HS-27A (cell line): ENCODE measurements around the gene C5AR1.
A peak's percentile ranks its signal among the peaks of the same experiment; 100 is the strongest.
"Not testable (repeated sequence)": the region's sequence is repeated elsewhere in the genome, so short reads cannot be mapped to it uniquely, and the experiment has no call there.

Experiments used
- DNase-seq: peaks from one replicate; pipeline ENCODE4 v3.0.0-alpha.2; 2012; ENCODE audit warnings: low read depth, missing footprints

The C5AR1 gene

DNA sequence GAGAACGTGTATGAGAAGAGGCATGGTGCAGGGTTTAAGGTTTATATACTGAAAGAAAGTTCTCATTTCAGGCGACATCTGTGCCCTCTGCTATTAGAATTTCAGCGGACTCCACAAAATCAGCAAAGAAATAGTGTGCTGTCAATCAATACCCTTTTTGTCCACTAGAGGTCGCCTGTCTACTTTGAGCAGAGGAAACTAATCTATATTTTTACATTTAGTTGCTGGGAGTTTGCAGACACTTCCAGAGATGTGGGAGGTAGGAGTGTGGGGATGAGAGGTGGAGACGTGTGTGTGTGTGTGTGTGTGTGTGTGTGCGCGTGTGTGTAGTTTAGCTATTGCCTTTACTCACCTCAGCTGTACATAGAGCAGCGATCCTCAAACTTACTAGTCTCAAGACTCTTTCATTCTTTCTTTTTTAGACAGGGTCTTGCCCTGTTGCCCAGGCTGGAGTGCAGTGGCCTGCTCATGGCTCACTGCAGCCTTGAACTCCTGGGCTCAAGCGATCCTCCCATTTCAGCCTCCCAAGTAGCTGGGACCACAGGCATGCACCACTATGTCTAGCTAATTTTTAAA lies 25.2 kb upstream of the C5AR1 start:
- no peak for DNase-seq

DNA sequence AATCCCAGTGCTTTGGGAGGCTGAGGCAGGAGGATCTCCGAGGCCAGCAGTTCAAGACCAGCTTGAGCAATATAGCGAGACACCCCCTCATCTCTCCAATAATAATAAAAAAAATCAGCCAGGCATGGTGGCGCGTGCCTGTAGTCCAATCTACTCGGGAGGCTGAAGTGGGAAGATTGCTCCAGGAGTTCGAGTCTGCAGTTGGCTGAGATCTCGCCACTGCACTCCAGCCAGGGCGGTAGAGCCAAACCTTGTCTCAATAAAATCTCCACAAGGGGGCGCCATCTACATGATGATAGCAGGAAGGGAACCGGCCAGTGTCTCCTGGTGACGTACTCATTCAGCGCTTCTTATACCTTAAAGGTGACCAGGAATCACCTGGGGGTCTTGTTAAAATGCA lies 13.6 kb upstream of the C5AR1 start:
- no peak for DNase-seq

DNA sequence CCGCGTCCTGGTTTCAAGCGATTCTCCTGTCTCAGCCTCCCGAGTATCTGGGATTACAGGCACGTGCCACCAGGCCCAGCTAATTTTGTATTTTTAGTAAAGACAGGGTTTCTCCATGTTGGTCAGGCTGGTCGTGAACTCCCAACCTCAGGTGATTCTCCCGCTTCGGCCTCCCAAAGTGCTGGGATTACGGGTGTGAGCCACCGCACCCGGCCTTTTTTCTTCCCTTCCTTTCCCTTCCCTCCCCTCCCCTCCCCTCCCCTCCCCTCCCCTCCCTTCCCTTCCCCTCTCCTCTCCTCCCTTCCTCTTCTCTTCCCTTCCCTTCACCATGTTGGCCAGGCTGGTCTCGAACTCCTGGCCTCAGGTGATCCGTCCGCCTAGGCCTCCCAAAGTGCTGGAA lies 8.8 kb upstream of the C5AR1 start:
- DNase-seq: not testable (repeated sequence)

DNA sequence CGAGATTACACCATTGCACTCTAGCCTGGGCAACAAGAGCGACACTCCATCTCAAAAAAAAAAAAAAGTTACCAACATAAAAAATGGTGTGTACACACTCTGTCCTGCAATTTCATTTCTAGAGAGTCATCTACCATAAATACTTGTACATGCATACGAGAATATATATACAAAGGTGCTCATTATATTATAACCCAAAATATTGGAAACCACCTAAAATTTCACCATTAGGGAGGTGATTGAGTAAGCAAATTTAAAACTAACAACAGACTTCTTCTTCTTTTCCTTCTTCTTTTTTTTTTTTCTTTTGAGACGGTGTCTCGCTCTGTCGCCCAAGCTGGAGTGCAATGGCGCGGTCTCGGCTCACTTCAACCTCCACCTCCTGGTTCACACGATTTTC lies 7.4 kb upstream of the C5AR1 start:
- no peak for DNase-seq

GRCh38 chr19:47303966-47304365 lies 5.7 kb upstream of the C5AR1 start:
- no peak for DNase-seq

- peak; percentile 62 for DNase-seq
Measured at GRCh38 chr19:47305309-47305751, 4.3 kb upstream of the C5AR1 start.

DNA sequence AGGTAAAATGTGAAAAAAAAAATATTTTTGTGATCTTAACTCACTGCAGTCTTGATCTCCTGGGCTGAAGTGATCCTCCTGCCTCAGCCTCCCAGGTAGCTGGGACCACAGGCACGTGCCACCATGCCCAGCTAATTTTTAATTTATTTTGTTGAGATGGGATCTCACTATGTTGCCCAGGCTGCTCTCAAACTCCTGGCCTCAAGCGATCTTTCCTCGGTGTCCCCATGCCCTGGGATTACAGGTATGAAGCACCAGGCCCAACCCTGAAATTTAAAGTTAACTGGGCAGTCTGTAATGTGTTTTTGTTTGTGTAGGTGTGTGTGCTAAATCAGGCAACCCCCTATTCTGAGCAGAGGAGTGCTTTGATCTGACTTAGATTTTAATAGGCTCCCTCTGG lies 3.4 kb upstream of the C5AR1 start:
- DNase-seq: no peak

- DNase-seq: no peak
Measured at GRCh38 chr19:47309038-47309437, 623 bp upstream of the C5AR1 start.

DNA sequence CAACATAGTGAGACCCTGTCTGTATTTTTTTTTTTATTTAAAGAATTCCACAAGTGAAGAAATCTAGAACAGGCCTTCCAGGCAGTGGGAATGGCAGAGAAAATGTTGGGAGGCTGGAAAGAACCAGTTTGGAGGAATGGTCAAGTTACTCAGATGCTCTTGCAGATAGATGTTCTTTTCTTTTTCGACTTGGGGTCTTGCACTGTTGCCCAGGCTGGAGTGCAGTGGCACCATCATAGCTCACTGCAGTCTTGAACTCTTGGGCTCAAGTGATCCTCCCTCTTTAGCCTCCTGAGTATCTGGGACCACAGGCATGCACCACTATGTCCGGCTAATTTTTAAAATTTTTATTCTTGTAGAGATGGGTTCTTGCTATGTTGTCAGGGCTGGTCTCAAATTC lies 662 bp downstream of the C5AR1 start:
- DNase-seq: no peak

- DNase-seq: no peak
Measured at GRCh38 chr19:47310819-47311218, 1.2 kb downstream of the C5AR1 start.

DNA sequence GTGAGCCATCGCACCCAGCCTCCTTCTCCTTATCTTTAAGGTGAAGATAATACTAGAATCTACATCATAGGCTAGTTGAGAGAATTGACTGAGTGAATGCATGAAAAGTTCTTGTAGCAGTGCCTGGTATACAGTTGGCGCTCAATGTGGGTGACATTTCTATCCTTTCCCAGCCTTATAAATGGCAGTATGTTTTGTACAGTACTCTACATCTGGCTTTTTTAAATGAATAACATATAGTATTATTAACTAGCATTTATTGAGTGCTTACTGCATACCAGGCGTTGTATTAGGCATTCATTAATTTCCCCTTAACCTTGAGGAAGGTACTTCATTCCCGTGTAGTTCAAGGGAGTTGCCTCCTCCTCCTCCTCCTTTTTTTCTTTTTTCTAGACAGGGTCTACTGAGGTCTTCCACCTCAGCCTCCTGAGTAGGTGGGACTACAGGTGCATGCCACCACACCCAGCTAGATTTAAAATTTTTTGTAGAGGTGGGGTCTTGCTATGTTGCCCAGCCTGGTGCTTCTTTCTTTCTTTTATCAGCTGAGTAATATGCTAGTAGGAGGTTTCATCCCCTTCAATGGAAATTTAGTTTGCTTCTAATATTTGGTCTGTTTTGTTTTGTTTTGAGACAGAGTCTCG lies 2.8 kb downstream of the C5AR1 start:
- no peak for DNase-seq

DNA sequence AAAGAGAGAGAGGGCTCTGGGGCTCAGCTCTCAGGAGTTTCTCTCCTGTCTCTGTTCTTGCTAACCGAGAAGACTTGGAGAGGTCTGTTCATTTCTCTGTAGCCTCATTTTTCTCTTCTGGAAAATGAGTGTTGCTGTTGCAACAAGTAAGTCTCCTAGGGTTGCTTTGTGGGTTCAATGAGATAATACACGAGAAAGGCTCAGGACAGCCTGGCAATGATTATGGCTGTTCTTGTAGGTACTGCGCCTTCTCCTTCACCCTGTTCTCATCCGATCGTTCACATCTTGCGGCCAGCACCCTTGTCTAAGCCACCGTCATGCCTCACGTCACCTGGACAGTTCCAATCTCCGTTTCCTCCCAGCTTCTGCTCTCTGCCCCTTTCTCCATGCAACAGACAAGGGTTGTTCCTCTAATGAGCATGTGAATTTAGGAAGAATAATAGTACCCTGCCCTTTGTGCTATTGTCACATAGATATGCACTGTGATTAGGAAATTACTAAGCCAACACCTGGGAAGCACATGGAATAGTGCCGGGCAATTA lies 4.2 kb downstream of the C5AR1 start:
- no peak for DNase-seq

- DNase-seq: peak; percentile 75
Measured at GRCh38 chr19:47315125-47315821, 5.6 kb downstream of the C5AR1 start.

GRCh38 chr19:47316513-47316912 lies 6.9 kb downstream of the C5AR1 start:
- no peak for DNase-seq

DNA sequence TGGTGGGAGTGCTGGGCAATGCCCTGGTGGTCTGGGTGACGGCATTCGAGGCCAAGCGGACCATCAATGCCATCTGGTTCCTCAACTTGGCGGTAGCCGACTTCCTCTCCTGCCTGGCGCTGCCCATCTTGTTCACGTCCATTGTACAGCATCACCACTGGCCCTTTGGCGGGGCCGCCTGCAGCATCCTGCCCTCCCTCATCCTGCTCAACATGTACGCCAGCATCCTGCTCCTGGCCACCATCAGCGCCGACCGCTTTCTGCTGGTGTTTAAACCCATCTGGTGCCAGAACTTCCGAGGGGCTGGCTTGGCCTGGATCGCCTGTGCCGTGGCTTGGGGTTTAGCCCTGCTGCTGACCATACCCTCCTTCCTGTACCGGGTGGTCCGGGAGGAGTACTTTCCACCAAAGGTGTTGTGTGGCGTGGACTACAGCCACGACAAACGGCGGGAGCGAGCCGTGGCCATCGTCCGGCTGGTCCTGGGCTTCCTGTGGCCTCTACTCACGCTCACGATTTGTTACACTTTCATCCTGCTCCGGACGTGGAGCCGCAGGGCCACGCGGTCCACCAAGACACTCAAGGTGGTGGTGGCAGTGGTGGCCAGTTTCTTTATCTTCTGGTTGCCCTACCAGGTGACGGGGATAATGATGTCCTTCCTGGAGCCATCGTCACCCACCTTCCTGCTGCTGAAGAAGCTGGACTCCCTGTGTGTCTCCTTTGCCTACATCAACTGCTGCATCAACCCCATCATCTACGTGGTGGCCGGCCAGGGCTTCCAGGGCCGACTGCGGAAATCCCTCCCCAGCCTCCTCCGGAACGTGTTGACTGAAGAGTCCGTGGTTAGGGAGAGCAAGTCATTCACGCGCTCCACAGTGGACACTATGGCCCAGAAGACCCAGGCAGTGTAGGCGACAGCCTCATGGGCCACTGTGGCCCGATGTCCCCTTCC lies 10.5 kb downstream of the C5AR1 start:
- DNase-seq: no peak

- no peak for DNase-seq
Measured at GRCh38 chr19:47321630-47322029, 12.0 kb downstream of the C5AR1 start.

- DNase-seq: no peak
Measured at GRCh38 chr19:47322058-47322457, 12.4 kb downstream of the C5AR1 start.

DNA sequence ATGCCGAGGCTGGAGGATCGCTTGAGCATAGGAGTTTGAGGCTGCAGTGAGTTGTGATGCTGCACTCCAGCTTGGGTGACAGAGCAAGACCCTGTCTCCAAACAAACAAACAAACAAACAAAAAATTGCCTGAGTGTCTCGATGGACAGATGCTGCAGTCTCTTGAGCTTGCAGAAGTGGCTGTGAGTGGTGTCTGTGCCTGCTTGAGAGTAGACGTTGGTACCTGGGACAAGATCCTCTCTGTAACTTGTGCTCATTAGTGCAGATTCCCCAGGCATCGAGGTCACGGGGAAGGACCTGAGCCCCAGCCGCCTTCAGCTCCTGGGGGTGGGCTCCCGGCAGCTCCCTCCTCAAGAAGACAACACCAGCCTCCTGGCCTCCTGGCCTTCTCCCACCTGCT lies 13.7 kb downstream of the C5AR1 start:
- DNase-seq: no peak

GRCh38 chr19:47323872-47324271 lies 14.2 kb downstream of the C5AR1 start:
- DNase-seq: no peak

GRCh38 chr19:47324502-47324901 lies 14.8 kb downstream of the C5AR1 start:
- DNase-seq: no peak

DNA sequence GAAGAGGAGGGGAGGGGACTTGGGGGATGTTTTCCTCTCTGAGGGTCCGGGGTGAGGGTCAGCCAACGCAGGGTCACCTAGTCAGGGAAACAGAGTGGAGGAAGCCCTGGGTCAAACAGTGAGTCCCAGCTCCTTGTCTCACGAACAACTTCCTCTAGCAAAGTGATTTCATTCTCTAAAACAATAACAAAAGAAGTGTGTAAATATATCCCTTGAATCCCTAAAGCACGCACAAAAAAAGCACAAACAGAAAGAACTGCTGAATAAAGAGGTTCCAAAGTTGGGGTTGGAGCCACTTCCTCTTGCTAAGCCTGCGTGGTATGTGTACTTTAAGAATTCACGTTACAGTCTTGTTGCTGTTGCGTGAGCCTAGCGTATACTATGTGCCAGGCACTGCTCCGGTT lies 20.8 kb downstream of the C5AR1 start:
- DNase-seq: no peak

- DNase-seq: no peak
Measured at GRCh38 chr19:47331490-47331889, 21.8 kb downstream of the C5AR1 start.
